GM19239 (cell line): ENCODE data around the gene CAMK1G.

Experiments used
- DNase-seq: peaks from one replicate; pipeline ENCODE4 v3.0.0; 2011; ENCODE audit warnings: low spot score; ENCODE audit not compliant: insufficient read length
- FAIRE-seq: peaks from 2 replicates; lab custom pipeline; 2011; peaks lifted over from hg19 to GRCh38; lab: Jason Lieb, UNC

CAMK1G gene

DNA sequence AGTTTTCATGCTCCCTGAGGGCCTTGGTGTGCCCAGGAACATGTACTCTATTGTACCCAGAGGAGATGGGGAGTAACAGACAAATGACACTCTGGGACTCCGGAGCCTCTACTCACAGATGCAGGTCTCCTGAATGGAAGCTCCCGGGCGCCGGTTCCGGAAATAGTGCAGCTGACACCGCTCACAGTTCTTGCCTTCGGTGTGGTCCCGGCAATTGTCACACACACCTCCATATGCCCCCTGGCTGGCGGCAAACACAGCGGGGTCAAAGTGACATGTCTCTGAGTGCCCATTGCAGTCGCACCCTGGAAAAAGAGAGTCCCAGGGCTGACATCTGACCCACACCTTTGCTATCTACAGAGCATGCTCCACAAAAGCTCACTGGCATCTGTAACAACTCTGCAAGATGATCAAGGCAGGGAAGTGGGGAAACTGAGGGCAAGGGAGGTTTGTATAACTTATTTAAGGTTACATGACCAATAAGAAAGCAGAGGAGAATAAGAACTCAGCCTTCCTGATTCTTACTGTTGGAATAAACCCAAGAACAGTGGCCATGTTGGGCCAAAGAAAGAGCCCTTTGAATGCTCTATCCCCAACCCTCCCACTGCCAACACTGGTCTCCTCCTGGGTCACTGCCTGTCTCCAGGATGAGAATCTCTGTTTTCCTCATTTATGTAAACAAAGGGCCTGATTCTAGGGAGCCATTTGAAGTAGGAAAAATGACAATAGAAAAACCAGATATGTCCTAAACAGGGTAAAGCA, 46.3 kb downstream of the CAMK1G start:
- no peak for FAIRE-seq
- no peak for DNase-seq

- no peak for FAIRE-seq
Observed at GRCh38 chr1:209630383-209631225, 47.1 kb downstream of the CAMK1G start.

DNA sequence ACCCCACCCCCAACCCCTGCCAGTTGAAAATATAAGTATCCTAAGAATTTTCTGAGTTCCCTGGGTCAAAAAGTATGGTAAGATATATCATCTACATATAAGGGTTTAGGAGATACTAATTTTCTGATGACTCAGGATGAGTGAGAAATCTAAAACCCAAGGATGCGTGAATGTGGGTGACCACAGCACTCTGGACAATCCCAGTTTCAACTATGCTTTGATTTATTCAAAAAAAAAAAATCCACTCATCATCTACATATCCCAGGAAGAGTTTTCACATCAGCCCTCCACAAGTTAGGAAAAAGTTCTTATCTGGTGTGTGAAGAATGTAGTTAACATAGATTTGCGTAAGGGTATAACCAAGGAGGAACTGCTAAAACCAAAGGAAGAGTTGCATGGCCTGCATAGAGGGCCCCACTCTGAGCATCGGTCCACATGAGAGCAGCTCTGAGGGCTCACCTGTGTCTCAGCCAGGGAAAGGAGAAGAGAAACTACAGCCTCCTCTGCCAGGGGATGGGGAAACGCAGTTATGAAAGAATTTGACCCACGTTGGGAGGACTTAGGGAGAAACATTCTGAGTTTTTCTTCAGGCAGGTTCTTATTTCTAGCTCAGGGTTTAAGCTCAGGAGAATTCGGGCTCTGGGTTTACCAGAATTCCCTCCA, 50.0 kb downstream of the CAMK1G start:
- FAIRE-seq: peak; percentile 64
- DNase-seq: no peak

More at GRCh38 chr1:209630383-209631225, 47.1 kb downstream of the CAMK1G start:
- DNase-seq: no peak

DNA sequence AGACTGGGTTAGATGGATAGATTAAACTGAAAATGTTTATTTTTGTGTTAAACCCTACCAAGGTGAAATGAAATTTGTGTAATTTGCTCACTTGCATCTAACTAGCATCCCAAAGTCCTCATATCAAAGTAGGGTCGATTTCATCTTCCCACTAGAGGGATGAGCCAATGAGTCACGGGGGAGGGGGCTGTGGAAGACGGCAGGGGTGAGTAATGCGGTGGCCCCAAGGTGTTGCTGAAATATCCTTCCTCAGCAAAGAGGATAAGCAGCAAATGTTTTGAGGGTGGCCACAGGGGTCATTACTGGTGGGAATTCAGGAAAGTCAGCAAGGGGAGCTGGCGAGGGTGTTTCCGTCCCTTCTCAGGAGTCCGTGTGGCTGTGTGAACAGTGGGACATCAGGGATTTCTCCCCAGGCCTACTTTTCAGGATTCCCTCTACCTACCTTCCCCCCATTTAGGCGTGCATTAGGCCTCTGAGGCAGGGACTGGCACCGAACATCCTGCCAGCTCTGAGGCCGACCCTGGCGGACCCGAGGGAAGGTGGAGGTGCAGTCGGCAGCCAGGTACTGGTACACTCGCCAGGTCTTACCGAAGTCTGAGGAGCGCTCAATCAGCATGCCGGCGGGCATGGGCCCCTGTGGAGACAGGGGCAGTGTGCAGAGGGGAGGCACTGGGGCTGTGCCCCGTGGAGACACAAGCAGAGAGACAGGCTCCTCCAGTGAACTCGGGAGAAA, 50.7 kb downstream of the CAMK1G start:
- DNase-seq (no peak), FAIRE-seq (no peak)

DNA sequence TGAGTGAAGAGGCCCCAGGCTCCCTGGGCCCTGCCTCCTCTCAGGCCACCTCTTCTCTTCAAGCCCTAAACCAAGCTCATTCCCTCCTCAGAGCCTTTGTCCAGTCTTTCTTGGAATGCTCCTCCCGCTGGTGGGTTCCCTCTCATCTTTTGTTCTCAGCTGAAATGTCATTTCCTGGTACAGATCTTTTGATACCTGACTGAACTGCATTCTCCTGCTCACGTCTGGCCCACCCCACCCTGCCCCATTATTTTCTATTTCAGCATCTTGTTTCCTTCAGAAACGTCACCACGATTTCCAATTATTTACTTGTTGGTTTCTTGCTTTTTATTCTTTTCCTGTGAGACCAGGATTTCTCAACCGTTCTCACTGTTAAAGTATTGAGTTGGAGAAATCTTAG, 52.3 kb downstream of the CAMK1G start:
- no peak for FAIRE-seq
- DNase-seq: no peak

GRCh38 chr1:209641832-209642172, 58.3 kb downstream of the CAMK1G start:
- DNase-seq: no peak
- no peak for FAIRE-seq

GRCh38 chr1:209642816-209643215, 59.3 kb downstream of the CAMK1G start:
- DNase-seq: no peak
- no peak for FAIRE-seq

DNA sequence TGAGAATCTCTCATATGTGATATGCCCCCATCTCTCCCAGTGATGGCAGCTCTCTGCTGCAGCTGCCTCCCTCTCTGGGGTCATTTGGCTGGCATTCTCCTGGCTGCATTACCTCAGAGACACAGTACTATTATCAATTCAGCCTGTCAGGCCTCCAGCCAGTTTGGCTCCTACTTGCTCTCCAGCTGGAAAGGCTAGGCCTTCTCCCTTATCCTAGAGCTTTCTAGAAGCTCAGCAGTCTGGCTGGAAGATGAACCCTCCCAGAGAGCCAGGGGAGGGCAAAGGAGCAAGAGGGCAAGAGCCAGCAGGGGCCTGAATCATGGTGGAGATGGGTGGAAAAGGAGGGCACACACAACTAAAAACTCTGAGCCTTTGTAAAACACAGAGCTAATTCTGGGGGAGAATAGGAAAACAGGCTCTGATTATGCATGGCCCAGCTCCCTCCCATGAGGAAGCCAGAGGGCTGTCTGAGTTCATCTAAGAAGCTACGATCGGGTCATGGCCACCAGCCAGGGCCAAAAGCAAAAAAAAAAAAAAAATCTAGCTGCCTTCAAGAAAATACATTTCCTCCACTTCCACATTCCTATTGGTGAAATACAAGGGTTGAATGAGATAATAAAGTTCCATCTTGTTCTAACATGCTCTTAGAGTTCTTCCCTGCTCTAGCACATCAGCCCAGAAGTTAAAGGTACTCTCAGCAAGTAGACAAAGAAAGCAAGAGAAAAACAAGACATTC, 59.9 kb downstream of the CAMK1G start:
- FAIRE-seq (no peak), DNase-seq (no peak)

DNA sequence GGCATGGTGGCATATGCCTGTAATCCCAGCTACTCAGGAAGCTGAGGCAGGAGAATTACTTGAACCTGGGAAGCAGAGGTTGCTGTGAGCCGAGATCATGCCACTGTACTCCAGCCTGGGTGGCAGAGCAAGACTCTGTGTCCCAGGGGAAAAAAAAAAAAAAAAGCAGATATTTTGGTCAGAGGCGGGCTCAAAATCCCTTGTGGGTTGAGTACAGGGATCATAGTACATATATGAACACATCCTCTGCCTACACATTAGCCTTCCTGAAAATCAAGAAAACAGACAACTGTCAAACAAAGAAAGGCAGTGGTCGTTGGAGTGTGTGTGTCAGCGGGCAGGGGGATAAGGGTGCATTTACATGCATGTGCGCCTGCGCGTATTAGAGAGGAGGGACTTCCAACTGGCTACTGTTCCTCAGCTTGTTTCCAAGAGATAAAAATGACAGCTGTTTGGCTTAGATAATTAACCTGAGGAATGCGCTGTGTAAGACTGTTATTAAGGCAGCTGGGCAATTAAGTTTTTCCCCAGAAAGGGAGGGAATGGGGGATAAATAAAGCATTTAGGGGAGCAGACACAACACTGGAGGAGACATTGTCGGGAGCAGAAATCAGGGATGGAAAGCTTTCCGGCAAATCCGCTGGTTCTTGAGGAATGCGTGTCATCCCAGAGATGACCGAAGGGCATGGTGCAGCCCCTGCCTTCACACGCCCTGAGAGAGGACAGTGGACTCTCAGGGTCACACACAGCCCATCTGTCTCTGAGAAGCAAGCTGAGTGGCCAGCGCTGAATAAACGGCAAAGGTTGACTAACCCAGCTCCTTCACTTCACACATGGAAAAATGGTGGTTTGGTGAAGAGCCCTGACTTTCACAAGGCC, 62.3 kb downstream of the CAMK1G start:
- DNase-seq (no peak), FAIRE-seq (no peak)

GRCh38 chr1:209646558-209646957, 63.0 kb downstream of the CAMK1G start:
- no peak for FAIRE-seq
- no peak for DNase-seq

GRCh38 chr1:209647156-209647555, 63.6 kb downstream of the CAMK1G start:
- DNase-seq (no peak), FAIRE-seq (no peak)

GRCh38 chr1:209648346-209648745, 64.8 kb downstream of the CAMK1G start:
- DNase-seq (no peak), FAIRE-seq (no peak)

GRCh38 chr1:209648931-209649776, 65.6 kb downstream of the CAMK1G start:
- no peak for FAIRE-seq

DNA sequence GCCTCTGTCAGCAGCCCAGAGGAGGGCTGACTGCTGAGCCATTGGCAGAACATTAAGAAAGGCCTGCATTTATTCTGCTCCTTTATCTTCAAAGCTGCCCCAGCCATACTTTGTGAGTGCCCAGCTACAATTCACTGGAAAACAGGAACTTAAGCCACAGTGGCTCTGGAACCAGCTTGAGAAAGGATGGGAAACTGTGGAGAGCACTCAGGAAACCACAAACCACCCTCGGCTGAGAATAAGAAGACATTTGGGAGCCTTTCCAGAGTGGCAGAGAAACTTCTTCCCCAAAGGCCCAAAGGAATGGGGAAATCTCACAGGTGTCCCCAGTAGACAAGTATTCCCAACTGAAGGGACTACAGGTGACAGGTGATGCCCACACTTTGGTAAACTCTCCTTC, 66.9 kb downstream of the CAMK1G start:
- DNase-seq (no peak), FAIRE-seq (no peak)

More at GRCh38 chr1:209648931-209649776, 65.6 kb downstream of the CAMK1G start:
- DNase-seq: no peak

DNA sequence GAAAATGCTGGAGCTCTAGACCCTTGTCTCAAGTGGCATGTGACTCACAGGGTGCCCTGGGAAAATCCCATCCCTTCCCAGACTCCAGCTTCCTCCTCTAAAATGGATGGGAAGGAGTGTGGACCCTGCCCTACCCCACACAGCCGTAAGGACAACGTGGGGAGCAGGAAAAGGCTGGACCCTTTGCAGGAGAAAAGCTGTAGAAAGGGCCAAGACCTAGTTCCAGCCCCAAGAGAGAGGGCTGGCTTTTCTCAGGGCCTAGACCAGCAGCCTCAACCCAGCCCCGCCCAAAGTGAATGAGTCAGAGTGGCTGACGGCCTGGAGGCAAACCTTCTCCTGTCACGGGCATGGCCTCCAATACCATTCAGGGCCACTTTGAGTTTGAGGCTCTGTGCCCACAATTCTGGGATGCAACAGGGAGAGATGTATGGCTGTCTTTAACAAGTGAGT, 67.6 kb downstream of the CAMK1G start:
- peak; percentile 35 for FAIRE-seq
- no peak for DNase-seq

GRCh38 chr1:209652121-209652735, 68.7 kb downstream of the CAMK1G start, which contains the start of gene LAMB3:
LAMB3 (minus strand) TSS chr1:209652425; CDS start chr1:209650944, 1,481 bp downstream.
- FAIRE-seq: no peak
- DNase-seq: no peak

- FAIRE-seq (peak; percentile 51), DNase-seq (no peak)
Observed at GRCh38 chr1:209652873-209653401, 69.4 kb downstream of the CAMK1G start.
